Endothelial cell (in vitro differentiated cells): ENCODE measurements around the gene CADPS. TPM values are rescaled to one million over a fixed set of nuclear protein-coding genes. Genes with fewer than 3 reads are reported as not detected.

Experiments used
- DNase-seq: peaks from one replicate; pipeline ENCODE4 v3.0.0; 2021; ENCODE audit warnings: low spot score
- H3K27ac Mint-ChIP-seq: one replicate; pipeline ENCODE4 v1.8.0; 2021; ENCODE audit warnings: mixed read lengths, inconsistent platforms; ENCODE audit not compliant: unreplicated experiment
- H3K27me3 Mint-ChIP-seq: one replicate; pipeline ENCODE4 v1.8.0; 2021; ENCODE audit warnings: mild to moderate bottlenecking, moderate library complexity, mixed read lengths, inconsistent platforms; ENCODE audit not compliant: unreplicated experiment
- H3K36me3 Mint-ChIP-seq: one replicate; pipeline ENCODE4 v1.8.0; 2021; ENCODE audit warnings: mild to moderate bottlenecking, low read depth, mixed read lengths, inconsistent platforms; ENCODE audit not compliant: unreplicated experiment
- H3K4me1 Mint-ChIP-seq: one replicate; pipeline ENCODE4 v1.8.0; 2021; ENCODE audit warnings: mild to moderate bottlenecking, mixed read lengths, inconsistent platforms; ENCODE audit not compliant: unreplicated experiment
- H3K4me3 Mint-ChIP-seq: one replicate; pipeline ENCODE4 v1.8.0; 2021; ENCODE audit warnings: mild to moderate bottlenecking, mixed read lengths, inconsistent platforms; ENCODE audit not compliant: unreplicated experiment
- H3K9me3 Mint-ChIP-seq: one replicate; pipeline ENCODE4 v1.8.0; 2021; ENCODE audit warnings: mixed read lengths, inconsistent platforms; ENCODE audit not compliant: unreplicated experiment
- total RNA-seq: library from RNA; stranded (reverse); fragmentation: NEBNext Ultra II Directional; extraction: Animal tissue kit (Norgen Biotek cat#: 25700); gene quantifications from one replicate; pipeline ENCODE4 v1.2.1, GENCODE V29; 2021; ENCODE audit not compliant: unreplicated experiment
- TF ChIP-seq, protein P1 (sequence below): fragments of 200-600 bp; sonication (generic); IDR thresholded peaks from one replicate; pipeline ENCODE4 v1.5.0; 2021; ENCODE audit warnings: antibody characterized with exemption; ENCODE audit not compliant: unreplicated experiment

CADPS gene
- total RNA-seq, 1 donor from 2014 or later = 0.26 TPM

DNA sequence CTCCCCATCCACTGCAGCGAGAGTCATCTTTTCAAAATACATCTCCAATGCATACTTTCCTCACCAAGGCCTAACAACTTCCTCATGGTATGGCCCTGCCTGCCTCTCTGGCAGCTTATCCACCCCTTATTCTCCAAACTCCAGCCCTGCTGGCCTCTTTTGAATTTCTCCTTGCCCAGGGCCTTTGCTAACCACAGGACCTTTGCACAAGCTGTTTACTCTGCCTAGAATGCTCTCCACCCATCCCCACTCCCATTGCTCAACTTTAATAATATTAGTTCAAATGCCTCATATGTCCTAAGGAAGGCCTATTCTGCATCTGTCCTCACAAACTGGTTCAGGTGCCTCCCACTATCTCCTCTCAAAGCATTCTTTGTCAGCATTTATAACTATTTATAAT, 230.7 kb downstream of the CADPS start:
- TF ChIP-seq, protein P1, sequence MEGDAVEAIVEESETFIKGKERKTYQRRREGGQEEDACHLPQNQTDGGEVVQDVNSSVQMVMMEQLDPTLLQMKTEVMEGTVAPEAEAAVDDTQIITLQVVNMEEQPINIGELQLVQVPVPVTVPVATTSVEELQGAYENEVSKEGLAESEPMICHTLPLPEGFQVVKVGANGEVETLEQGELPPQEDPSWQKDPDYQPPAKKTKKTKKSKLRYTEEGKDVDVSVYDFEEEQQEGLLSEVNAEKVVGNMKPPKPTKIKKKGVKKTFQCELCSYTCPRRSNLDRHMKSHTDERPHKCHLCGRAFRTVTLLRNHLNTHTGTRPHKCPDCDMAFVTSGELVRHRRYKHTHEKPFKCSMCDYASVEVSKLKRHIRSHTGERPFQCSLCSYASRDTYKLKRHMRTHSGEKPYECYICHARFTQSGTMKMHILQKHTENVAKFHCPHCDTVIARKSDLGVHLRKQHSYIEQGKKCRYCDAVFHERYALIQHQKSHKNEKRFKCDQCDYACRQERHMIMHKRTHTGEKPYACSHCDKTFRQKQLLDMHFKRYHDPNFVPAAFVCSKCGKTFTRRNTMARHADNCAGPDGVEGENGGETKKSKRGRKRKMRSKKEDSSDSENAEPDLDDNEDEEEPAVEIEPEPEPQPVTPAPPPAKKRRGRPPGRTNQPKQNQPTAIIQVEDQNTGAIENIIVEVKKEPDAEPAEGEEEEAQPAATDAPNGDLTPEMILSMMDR = no peak
- Mint-ChIP-seq H3K36me3 (no peaks in the 10 kb centered on the region), H3K9me3 (no peaks in the 10 kb centered on the region), H3K4me1 (no peaks in the 10 kb centered on the region), H3K27me3 (no peaks in the 10 kb centered on the region), H3K4me3 (no peak overlapping the region), H3K27ac (no peak overlapping the region)
- DNase-seq = no peak

- no peak overlapping the region for H3K4me3 Mint-ChIP-seq
- no peaks in the 10 kb centered on the region for H3K27me3 Mint-ChIP-seq
- H3K36me3 Mint-ChIP-seq = no peaks in the 10 kb centered on the region
- no peaks in the 10 kb centered on the region for H3K4me1 Mint-ChIP-seq
- TF ChIP-seq, protein P1 = no peak
- H3K27ac Mint-ChIP-seq = no peak overlapping the region
- no peaks in the 10 kb centered on the region for H3K9me3 Mint-ChIP-seq
- no peak for DNase-seq
These were observed 236.9 kb downstream of the CADPS start for GRCh38 chr3:62638316-62638715.

DNA sequence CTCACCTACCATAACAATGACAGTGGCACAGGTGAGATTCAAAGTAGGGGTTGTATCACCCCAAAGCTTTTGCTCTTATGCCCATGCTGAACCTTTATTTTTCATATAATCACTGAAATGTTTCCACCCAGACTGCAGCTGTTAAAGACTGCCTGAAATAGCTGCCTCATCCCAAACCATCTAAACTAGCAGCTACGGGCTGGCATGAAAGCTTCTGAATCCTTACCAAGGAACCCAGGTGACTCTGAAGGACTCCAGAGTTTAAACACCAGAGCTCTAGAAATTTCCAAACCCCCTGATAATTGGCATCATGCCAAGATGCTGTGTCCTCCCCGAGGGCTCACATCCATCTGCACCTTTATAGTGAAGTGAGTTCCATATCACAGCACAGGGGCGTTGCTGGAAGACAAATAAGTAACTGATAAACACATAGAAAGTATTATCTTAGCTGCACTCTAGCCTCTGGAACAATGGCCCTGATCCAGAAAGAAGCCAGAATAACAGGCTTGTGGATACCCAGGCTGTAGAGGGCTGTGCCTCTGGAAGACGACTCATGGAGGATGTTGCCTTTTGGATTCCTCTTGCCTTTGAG, 238.9 kb downstream of the CADPS start:
- H3K27me3 Mint-ChIP-seq = no peaks in the 10 kb centered on the region
- TF ChIP-seq, protein P1 = no peak
- H3K9me3 Mint-ChIP-seq = no peaks in the 10 kb centered on the region

DNA sequence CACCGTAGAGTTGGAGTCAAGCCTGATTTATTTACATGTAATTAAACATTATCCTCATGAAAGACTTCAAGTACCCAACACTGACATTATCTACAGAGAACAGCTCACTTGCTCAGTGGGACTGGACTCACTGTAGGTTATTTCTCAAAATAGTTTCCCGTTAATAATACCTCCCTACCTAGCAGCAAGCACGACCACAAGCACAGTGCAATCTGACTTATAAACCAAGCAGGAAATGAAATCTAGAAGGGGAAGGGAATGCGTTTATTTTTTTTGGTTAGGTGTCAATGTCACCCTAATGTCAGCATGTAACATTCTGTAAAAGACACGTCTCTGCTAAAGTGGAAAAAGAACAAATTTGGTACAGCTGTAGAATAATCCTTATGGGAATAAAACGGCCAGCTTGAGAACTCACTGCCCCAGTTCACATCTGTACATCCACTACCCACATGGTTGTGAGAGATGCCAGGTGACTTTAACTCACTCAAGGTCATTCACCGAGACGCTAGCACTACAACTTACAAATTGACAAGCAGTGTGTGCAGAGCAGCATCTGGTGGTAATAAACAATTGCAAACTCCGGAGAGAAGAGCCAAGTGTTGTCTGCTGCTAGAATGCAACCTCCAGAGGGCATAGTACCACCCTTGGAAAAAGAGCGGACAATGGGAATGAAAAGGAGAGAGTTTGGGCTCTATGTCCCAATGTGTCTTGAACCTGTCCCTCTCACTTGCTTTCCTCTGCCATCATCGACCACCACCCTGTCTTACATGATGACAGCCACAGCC, 242.5 kb downstream of the CADPS start:
- DNase-seq = no peak
- TF ChIP-seq, protein P1 = no peak
- Mint-ChIP-seq H3K36me3 (no peaks in the 10 kb centered on the region), H3K9me3 (no peaks in the 10 kb centered on the region), H3K27ac (no peak overlapping the region), H3K4me1 (no peaks in the 10 kb centered on the region), H3K4me3 (no peak overlapping the region), H3K27me3 (no peaks in the 10 kb centered on the region)

More for the DNA sequence above, 238.9 kb downstream of the CADPS start:
- Mint-ChIP-seq H3K36me3 (no peaks in the 10 kb centered on the region), H3K27ac (no peak overlapping the region), H3K4me3 (no peak overlapping the region), H3K4me1 (no peaks in the 10 kb centered on the region)
- DNase-seq = no peak

DNA sequence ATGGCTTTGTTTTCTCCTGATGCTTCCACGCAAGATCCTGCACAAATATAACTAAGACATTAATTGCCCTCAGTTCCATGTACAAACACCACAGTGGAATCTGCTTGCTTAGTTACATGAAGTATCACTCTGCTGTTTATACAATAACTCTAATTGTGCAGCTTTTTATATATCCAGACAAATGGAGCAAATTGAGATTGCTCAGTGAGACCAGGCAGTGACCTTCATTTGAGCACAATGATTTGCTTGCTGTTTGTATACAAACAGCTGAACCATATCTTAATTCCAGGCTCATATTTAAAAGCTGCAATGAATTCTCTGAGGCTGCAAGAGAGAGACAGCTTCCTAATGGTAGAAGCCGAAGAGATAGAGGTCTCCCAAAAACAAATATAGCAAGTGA, 243.7 kb downstream of the CADPS start:
- Mint-ChIP-seq H3K4me3 (no peak overlapping the region), H3K27ac (no peak overlapping the region), H3K9me3 (no peaks in the 10 kb centered on the region), H3K27me3 (no peaks in the 10 kb centered on the region), H3K36me3 (no peaks in the 10 kb centered on the region), H3K4me1 (no peaks in the 10 kb centered on the region)
- TF ChIP-seq, protein P1 = no peak
- no peak for DNase-seq
